PC-3 (cell line): ENCODE results near the gene BMP5. TPM values are rescaled to one million over a fixed set of nuclear protein-coding genes. Genes with fewer than 3 reads are reported as not detected.

ENCODE experiments used
- ATAC-seq: fragments of 200-7000 bp; cut with Tn5 transposase; 2 replicates; pipeline ENCODE4 v1.9.1; 2020; ENCODE audit warnings: mild to moderate bottlenecking, moderate library complexity
- BruUV-seq: library from RNA; stranded (reverse); fragments of 400-500 nt; replicated peaks from 2 replicates; lab custom pipeline; 2021; lab: Mats Ljungman, UMichigan
- CTCF ChIA-PET: fragments of 300-600 bp; sonication (Branson Sonifier 250); formaldehyde crosslinking; loops from one replicate; lab custom pipeline; 2022; ENCODE audit warnings: antibody characterized with exemption; lab: Charles Lee
- POLR2A ChIA-PET: fragments of 300-600 bp; sonication (Branson Sonifier 250); formaldehyde crosslinking; loops from one replicate; lab custom pipeline; 2022; ENCODE audit warnings: antibody characterized with exemption; ENCODE audit not compliant: unreplicated experiment; lab: Charles Lee
- DNase-seq: peaks from one replicate; pipeline ENCODE4 v3.0.0-alpha.2; 2015
- H2AFZ ChIP-seq: fragments of 300-600 bp; sonication (generic); 2 replicates; pipeline ENCODE4 v1.6.0; 2016; ENCODE audit warnings: antibody characterized with exemption, low read length
- H3F3A ChIP-seq: fragments of 300-600 bp; sonication (generic); one replicate; pipeline ENCODE4 v1.6.0; 2017; ENCODE audit warnings: antibody characterized with exemption, low read length, control low read depth, mild to moderate bottlenecking; ENCODE audit not compliant: unreplicated experiment
- H3K27ac ChIP-seq: fragments of 300-600 bp; sonication (generic); 2 replicates; pipeline ENCODE4 v1.5.1; 2016; ENCODE audit warnings: mild to moderate bottlenecking, low read length
- H3K27me3 ChIP-seq: fragments of 300-600 bp; sonication (generic); 2 replicates; pipeline ENCODE4 v1.6.1; 2016; ENCODE audit warnings: low read length, mixed read lengths
- H3K36me3 ChIP-seq: fragments of 300-600 bp; sonication (generic); 2 replicates; pipeline ENCODE4 v1.6.1; 2016; ENCODE audit warnings: low read depth, mixed run types, low read length, mixed read lengths
- H3K4me1 ChIP-seq: fragments of 300-600 bp; sonication (generic); 2 replicates; pipeline ENCODE4 v1.5.1; 2016; ENCODE audit warnings: low read length; ENCODE audit not compliant: insufficient read depth
- H3K4me2 ChIP-seq: fragments of 300-600 bp; sonication (generic); 2 replicates; pipeline ENCODE4 v1.6.0; 2016; ENCODE audit warnings: low read length
- H3K4me3 ChIP-seq: fragments of 300-600 bp; sonication (generic); 2 replicates; pipeline ENCODE4 v1.5.1; 2016; ENCODE audit warnings: mild to moderate bottlenecking, low read length, mixed read lengths
- H3K79me2 ChIP-seq: fragments of 300-600 bp; sonication (generic); 2 replicates; pipeline ENCODE4 v1.6.1; 2017; ENCODE audit warnings: low read length, mixed read lengths
- H3K9ac ChIP-seq: fragments of 300-600 bp; sonication (generic); 2 replicates; pipeline ENCODE4 v1.6.0; 2016; ENCODE audit warnings: mild to moderate bottlenecking, low read length
- H3K9me2 ChIP-seq: fragments of 300-600 bp; sonication (generic); replicated peaks from 2 replicates; pipeline ENCODE4 v1.6.1; 2016; ENCODE audit warnings: mixed run types, low read length, mixed read lengths
- H3K9me3 ChIP-seq: fragments of 300-600 bp; sonication (generic); 2 replicates; pipeline ENCODE4 v1.6.1; 2016; ENCODE audit warnings: low read length, mixed read lengths
- H4K20me1 ChIP-seq: fragments of 300-600 bp; sonication (generic); 2 replicates; pipeline ENCODE4 v1.6.1; 2016; ENCODE audit warnings: low read length, mixed read lengths
- EZH2 ChIP-seq: fragments of 300-600 bp; sonication (generic); IDR thresholded peaks from one replicate; pipeline ENCODE4 v1.6.1; 2017; ENCODE audit warnings: antibody characterized with exemption, mild to moderate bottlenecking, low read length; ENCODE audit not compliant: unreplicated experiment
- EZH2phosphoT487 ChIP-seq: fragments of 300-600 bp; sonication (generic); IDR thresholded peaks from 2 replicates; pipeline ENCODE4 v1.6.1; 2018; ENCODE audit warnings: mild to moderate bottlenecking, antibody characterized with exemption, low read length, borderline replicate concordance
- intact Hi-C: fragments of 100-400 bp; cut with micrococcal nuclease; formaldehyde crosslinking; loops from 2 replicates; pipeline ENCODE4 v1.9.0; 2023
- total RNA-seq: library from RNA; depleted of rRNA; stranded (reverse); fragments of >200 nt; gene quantifications from 2 replicates; pipeline ENCODE4 v1.2.3, GENCODE V29; 2014
- TF ChIP-seq, protein P1 (sequence below): fragments of 300-600 bp; sonication (generic); conservative IDR thresholded peaks from 2 replicates; pipeline ENCODE4 v1.5.1; 2017; ENCODE audit warnings: antibody characterized with exemption, low read depth, mild to moderate bottlenecking, low read length

The BMP5 gene
- total RNA-seq, 1 experiment from 2014 or later: not detected

DNA sequence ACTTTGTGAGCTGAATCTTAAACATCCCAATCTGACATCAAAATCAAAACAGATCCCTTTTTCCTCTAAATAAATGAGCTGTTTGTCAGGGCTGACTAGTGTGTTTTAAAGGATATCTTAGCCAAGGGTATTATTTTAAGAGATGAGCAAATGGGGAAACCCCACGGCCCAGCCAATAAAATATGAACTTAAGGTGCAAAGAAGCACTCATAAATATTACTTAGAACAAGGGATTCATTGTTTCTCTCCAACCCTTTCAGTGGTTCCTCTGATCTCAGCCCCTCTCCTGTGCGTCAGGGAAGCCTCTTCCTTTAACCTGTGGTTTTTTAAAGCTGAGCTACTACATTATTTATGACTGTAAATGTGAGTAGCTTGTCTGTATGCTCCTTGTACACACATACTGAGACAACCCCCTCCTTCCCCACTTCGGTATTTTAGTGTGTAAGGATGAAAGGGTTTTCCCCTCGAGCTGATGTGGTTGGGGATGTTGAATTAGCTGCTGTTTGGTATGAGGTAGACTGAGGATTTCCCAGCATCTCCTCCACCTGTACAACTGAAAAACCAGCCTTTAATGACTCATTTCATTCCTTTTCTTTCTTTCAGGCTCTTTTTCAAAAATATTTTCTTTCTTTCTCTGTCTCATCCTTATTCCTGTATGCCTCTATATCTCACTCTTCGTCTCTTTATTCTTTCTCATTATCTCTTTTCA is 6.5 kb downstream of the BMP5 start:
- ChIA-PET CTCF (interaction anchor here (0.6 to 1.1 kb wide), 3 partner anchors 165 to 227 kb away, joined by 3 read pairs; no protein-coding TSS in a partner anchor), POLR2A (interaction anchor here (0.7 to 1.0 kb wide), 2 partner anchors 111 to 139 kb away, joined by 3 to 5 read pairs; no protein-coding TSS in a partner anchor)
- ATAC-seq (peak; percentile 93), DNase-seq (peak; percentile 98)
- no TSS peak for BruUV-seq
- TF ChIP-seq EZH2phosphoT487 (no peak), EZH2 (no peak)
- TF ChIP-seq, protein P1, sequence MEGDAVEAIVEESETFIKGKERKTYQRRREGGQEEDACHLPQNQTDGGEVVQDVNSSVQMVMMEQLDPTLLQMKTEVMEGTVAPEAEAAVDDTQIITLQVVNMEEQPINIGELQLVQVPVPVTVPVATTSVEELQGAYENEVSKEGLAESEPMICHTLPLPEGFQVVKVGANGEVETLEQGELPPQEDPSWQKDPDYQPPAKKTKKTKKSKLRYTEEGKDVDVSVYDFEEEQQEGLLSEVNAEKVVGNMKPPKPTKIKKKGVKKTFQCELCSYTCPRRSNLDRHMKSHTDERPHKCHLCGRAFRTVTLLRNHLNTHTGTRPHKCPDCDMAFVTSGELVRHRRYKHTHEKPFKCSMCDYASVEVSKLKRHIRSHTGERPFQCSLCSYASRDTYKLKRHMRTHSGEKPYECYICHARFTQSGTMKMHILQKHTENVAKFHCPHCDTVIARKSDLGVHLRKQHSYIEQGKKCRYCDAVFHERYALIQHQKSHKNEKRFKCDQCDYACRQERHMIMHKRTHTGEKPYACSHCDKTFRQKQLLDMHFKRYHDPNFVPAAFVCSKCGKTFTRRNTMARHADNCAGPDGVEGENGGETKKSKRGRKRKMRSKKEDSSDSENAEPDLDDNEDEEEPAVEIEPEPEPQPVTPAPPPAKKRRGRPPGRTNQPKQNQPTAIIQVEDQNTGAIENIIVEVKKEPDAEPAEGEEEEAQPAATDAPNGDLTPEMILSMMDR: no peak
- Histone ChIP-seq H3K27me3 (no peaks in the 10 kb centered on the region), H4K20me1 (no peaks in the 10 kb centered on the region), H2AFZ (no peak overlapping the region), H3K9ac (peak overlapping the region; percentile 81), H3K4me2 (peak overlapping the region; percentile 74), H3K4me1 (peaks cover 60% of the 10 kb centered on the region), H3K9me2 (no peaks in the 10 kb centered on the region), H3K27ac (peak overlapping the region; percentile 97), H3F3A (no peaks in the 10 kb centered on the region), H3K4me3 (peak overlapping the region; percentile 30; the same call in 1 of the 2 replicates), H3K36me3 (no peaks in the 10 kb centered on the region), H3K9me3 (no peaks in the 10 kb centered on the region), H3K79me2 (no peaks in the 10 kb centered on the region)
- intact Hi-C loops: loop anchor here (1.0 to 5.0 kb wide), 4 partner anchors 13 to 232 kb away; no protein-coding TSS in a partner anchor

DNA sequence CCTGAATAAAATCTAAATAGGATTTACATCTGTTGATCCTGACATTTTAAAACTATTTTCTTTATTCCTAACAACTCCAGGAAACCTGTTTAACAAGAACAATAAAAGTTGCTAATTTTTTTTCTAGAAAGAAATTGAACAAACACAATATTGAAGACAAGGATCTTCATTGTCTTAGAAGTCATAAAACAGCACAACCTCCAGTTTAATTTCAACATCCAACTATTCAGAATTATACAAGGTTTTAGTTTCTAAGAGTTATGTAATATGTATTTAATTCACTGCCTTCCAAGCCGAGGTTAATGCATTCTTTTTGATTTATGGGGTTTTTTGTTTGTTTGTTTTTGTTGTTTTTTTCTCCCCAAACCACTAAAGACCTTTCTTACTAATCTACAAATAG is 7.2 kb downstream of the BMP5 start:
- Histone ChIP-seq H3K9ac (peak overlapping the region; percentile 81), H4K20me1 (no peaks in the 10 kb centered on the region), H3K9me2 (no peaks in the 10 kb centered on the region), H3K27me3 (no peaks in the 10 kb centered on the region), H3K9me3 (no peaks in the 10 kb centered on the region), H3K27ac (peak overlapping the region; percentile 97), H3K79me2 (no peaks in the 10 kb centered on the region), H3K36me3 (no peaks in the 10 kb centered on the region), H3F3A (no peaks in the 10 kb centered on the region), H3K4me1 (peaks cover 60% of the 10 kb centered on the region), H2AFZ (no peak overlapping the region), H3K4me3 (peak overlapping the region; percentile 30; the same call in 1 of the 2 replicates), H3K4me2 (peak overlapping the region; percentile 74)
- ATAC-seq (no peak), DNase-seq (peak; percentile 52)
- no TSS peak for BruUV-seq
- TF ChIP-seq EZH2: no peak
- TF ChIP-seq, protein P1: no peak
- TF ChIP-seq EZH2phosphoT487: no peak
- ChIA-PET CTCF (interaction anchor here (0.7 kb wide), 1 partner anchor 182 kb away, joined by 3 read pairs; no protein-coding TSS in a partner anchor), POLR2A (no interaction called here)
- intact Hi-C loops: loop anchor here (1.0 to 5.0 kb wide), 3 partner anchors 14 to 231 kb away; no protein-coding TSS in a partner anchor
